CD8-positive, alpha-beta memory T cell (primary cell): ENCODE data around the gene HIBCH. TPM values are rescaled to one million over a fixed set of nuclear protein-coding genes. Genes with fewer than 3 reads are reported as not detected.

Experiments
- CTCF ChIA-PET: fragments of 350-600 bp; sonication (Branson Sonifier 250); formaldehyde crosslinking; loops from one replicate; lab custom pipeline; 2021; ENCODE audit warnings: antibody characterized with exemption; lab: Charles Lee
- POLR2A ChIA-PET: fragments of 350-600 bp; sonication (Branson Sonifier 250); formaldehyde crosslinking; loops from one replicate; lab custom pipeline; 2021; ENCODE audit warnings: antibody characterized with exemption; lab: Charles Lee
- DNase-seq, 5 donors: peaks; one replicate each; pipeline versions ENCODE4 v3.0.0 to v3.0.0-alpha.2; 2020 to 2022; ENCODE audit warnings: mixed read lengths in 1 of 5
- H3K27ac ChIP-seq: one replicate; pipeline ENCODE4 v1.7.0; 2013; ENCODE audit warnings: low read depth, mild to moderate bottlenecking, low read length, moderate library complexity
- H3K27me3 ChIP-seq: 2 replicates; pipeline ENCODE4 v1.7.0; 2013; ENCODE audit warnings: low read length, mild to moderate bottlenecking; ENCODE audit not compliant: insufficient read depth, poor library complexity, severe bottlenecking
- H3K36me3 ChIP-seq: 2 replicates; pipeline ENCODE4 v1.7.0; 2013; ENCODE audit warnings: mild to moderate bottlenecking, low read length, moderate library complexity; ENCODE audit not compliant: insufficient read depth
- H3K4me1 ChIP-seq: 2 replicates; pipeline ENCODE4 v1.7.0; 2013; ENCODE audit warnings: mild to moderate bottlenecking, low read length, moderate library complexity; ENCODE audit not compliant: insufficient read depth
- H3K4me3 ChIP-seq: 2 replicates; pipeline ENCODE4 v1.7.0; 2013; ENCODE audit warnings: mild to moderate bottlenecking, low read length
- H3K9me3 ChIP-seq: 2 replicates; pipeline ENCODE4 v1.7.0; 2013; ENCODE audit warnings: mild to moderate bottlenecking, low read length
- H3K27ac Mint-ChIP-seq, 8 donors: one replicate each; pipeline ENCODE4 v1.8.0; 2020 to 2021; ENCODE audit warnings: mixed read lengths in 8 of 8, mild to moderate bottlenecking in 6 of 8, inconsistent platforms in 3 of 8, moderate library complexity in 3 of 8
- H3K27me3 Mint-ChIP-seq, 2 donors: one replicate each; pipeline ENCODE4 v1.8.0; 2020 to 2021; ENCODE audit warnings: mixed read lengths in 2 of 2, mild to moderate bottlenecking in 1 of 2, moderate library complexity in 1 of 2
- H3K36me3 Mint-ChIP-seq, 3 donors: one replicate each; pipeline ENCODE4 v1.8.0; 2020 to 2021; ENCODE audit warnings: mixed read lengths in 3 of 3, inconsistent platforms in 1 of 3, mild to moderate bottlenecking in 1 of 3
- H3K4me1 Mint-ChIP-seq, 3 donors: one replicate each; pipeline ENCODE4 v1.8.0; 2020 to 2021; ENCODE audit warnings: mixed read lengths in 3 of 3, inconsistent platforms in 1 of 3, mild to moderate bottlenecking in 1 of 3
- H3K4me3 Mint-ChIP-seq, 7 donors: one replicate each; pipeline ENCODE4 v1.8.0; 2020 to 2021; ENCODE audit warnings: mixed read lengths in 7 of 7, mild to moderate bottlenecking in 6 of 7, moderate library complexity in 4 of 7, inconsistent platforms in 2 of 7
- H3K9me3 Mint-ChIP-seq, 5 donors: one replicate each; pipeline ENCODE4 v1.8.0; 2020 to 2022; ENCODE audit warnings: mixed read lengths in 5 of 5, mild to moderate bottlenecking in 3 of 5, moderate library complexity in 2 of 5, inconsistent platforms in 1 of 5
- polyA plus RNA-seq: library from polyadenylated mRNA; unstranded; fragments of 300-500 nt; fragmentation: Illumina TruSeq; gene quantifications from one replicate; pipeline ENCODE4 v1.2.3, GENCODE V29; 2021
- total RNA-seq, 2 experiments: library from RNA; stranded (reverse); gene quantifications; one replicate each; pipeline ENCODE4 v1.2.3, GENCODE V29; 2021

The HIBCH gene
- total and polyA plus RNA-seq, 3 experiments from 2014 or later, result 20.3 to 32.2 (median 30.8) TPM

GRCh38 chr2:190351955-190352354 is 32.3 kb upstream of the HIBCH start:
- H3K27ac ChIP-seq, result no peak overlapping the region
- CTCF ChIA-PET, result interaction anchor here (1.7 kb wide), 1 partner anchor 8 kb away, joined by 3 read pairs; no protein-coding TSS in a partner anchor
- no peaks in the 10 kb centered on the region for H3K36me3 ChIP-seq
- no peaks in the 10 kb centered on the region for H3K27me3 ChIP-seq
- POLR2A ChIA-PET, result no interaction called here
- H3K4me1 ChIP-seq, result no peaks in the 10 kb centered on the region
- no peaks in the 10 kb centered on the region for H3K36me3 Mint-ChIP-seq
- no peak overlapping the region for H3K4me3 ChIP-seq
- no peaks in the 10 kb centered on the region for H3K9me3 ChIP-seq
- H3K27me3 Mint-ChIP-seq, result no peaks in the 10 kb centered on the region
- peaks cover 0 to 10% (median 8%) of the 10 kb centered on the region in 3 donors for H3K4me1 Mint-ChIP-seq
- DNase-seq, result no peak
- H3K4me3 Mint-ChIP-seq, result no peak overlapping the region
- H3K9me3 Mint-ChIP-seq, result no peaks in the 10 kb centered on the region
- no peak overlapping the region for H3K27ac Mint-ChIP-seq

- peaks cover 0 to 16% (median 10%) of the 10 kb centered on the region in 3 donors for H3K4me1 Mint-ChIP-seq
- no peaks in the 10 kb centered on the region for H3K36me3 Mint-ChIP-seq
- ChIA-PET POLR2A (no interaction called here), CTCF (no interaction called here)
- no peak for DNase-seq
- no peaks in the 10 kb centered on the region for H3K9me3 Mint-ChIP-seq
- H3K9me3 ChIP-seq, result no peaks in the 10 kb centered on the region
- H3K36me3 ChIP-seq, result no peaks in the 10 kb centered on the region
- no peak overlapping the region for H3K27ac Mint-ChIP-seq
- no peak overlapping the region for H3K4me3 ChIP-seq
- no peak overlapping the region for H3K4me3 Mint-ChIP-seq
- H3K27ac ChIP-seq, result no peak overlapping the region
- H3K27me3 ChIP-seq, result no peaks in the 10 kb centered on the region
- H3K27me3 Mint-ChIP-seq, result no peaks in the 10 kb centered on the region
- H3K4me1 ChIP-seq, result no peaks in the 10 kb centered on the region
These were observed 30.7 kb upstream of the HIBCH start for GRCh38 chr2:190350371-190350770.

DNA sequence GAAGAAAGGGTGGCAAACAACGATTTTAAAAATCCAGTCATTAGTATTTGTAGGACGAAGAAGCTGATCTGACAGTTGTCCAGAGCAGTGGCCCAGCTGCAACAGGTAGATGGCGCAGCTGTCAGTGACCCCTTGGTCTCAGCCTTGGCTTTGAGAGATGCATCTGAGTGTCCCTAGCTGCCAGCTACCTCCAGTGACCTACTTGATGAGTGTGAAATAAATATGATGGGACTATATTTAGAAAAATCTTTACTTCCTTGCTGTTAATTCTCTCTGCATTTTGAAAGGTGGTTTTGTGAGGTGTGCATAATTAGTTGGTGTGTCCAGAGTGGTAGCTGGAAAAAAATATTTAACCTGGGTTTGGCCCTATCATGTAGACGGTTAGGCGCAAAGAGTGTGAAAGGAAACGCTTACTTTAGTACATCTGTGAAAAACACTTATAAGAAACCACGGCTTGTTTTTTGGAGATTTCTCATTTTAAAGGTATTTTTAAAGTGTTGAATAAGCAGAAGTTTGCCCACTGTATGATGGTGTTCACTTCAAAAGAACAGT is 24.7 kb upstream of the HIBCH start:
- no peaks in the 10 kb centered on the region for H3K9me3 Mint-ChIP-seq
- Histone ChIP-seq H3K9me3 (no peaks in the 10 kb centered on the region), H3K27me3 (no peaks in the 10 kb centered on the region), H3K4me3 (peak overlapping the region; percentile 56), H3K36me3 (no peaks in the 10 kb centered on the region), H3K4me1 (peaks cover 14% of the 10 kb centered on the region), H3K27ac (peak overlapping the region; percentile 13)
- peaks cover 14 to 29% (median 22%) of the 10 kb centered on the region in 3 donors for H3K4me1 Mint-ChIP-seq
- POLR2A ChIA-PET, result interaction anchor here (1.0 to 1.3 kb wide), 3 partner anchors 16 to 189 kb away, joined by 3 to 6 read pairs (median 3); no protein-coding TSS in a partner anchor
- peak overlapping the region in 7 of 8 donors; percentile 1 to 92 (median 80) for H3K27ac Mint-ChIP-seq
- CTCF ChIA-PET, result interaction anchor here (1.2 to 1.6 kb wide), 2 partner anchors 10 to 26 kb away, joined by 4 to 6 read pairs; partner anchors contain the start of gene HIBCH
- no peaks in the 10 kb centered on the region for H3K27me3 Mint-ChIP-seq
- H3K36me3 Mint-ChIP-seq, result peaks cover 0 to 3% (median 0%) of the 10 kb centered on the region in 3 donors
- H3K4me3 Mint-ChIP-seq, result peak overlapping the region; percentile 80 to 93 (median 86)
- no peak for DNase-seq

DNA sequence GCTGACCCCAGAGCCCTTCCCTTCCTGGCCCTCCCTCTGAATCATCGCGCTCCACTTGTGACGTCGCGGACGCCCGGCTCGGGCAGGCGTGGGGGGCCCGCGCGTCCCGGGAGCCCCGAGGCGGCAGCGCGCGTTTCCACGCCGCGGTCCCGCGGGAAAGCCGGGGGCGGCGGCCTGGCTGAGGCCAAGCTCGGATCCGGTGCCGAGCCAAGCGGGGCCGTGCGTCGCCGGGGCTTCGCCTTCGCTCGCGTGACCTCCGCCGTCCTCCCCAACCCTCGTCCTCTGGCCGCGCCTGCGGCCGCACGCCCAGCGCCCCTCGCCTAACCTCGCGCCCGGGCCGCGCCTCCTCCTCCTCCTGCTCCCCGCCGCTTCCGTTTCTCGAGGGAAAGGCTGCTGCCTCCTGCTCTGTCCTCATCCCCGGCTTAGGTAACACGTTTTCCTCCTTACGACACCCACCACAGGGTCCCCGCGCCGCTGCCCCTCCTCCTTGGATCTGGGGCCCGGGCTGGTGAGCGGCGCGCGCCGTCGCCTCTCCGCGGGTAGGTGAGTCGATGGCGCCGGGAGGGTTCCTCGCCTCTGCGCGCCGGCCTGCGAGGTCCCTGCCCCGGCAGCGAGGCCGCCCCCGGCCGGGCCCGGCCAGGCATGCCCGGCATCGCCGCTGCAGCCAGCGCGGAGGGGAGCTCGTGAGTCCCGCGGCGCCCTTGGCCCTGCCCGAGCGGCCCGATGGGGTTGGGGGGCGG is 24.1 kb upstream of the HIBCH start, which contains the start of gene INPP1:
TSS of gene INPP1 (plus strand) at position 54 of the 740 bp plus-strand sequence. CDS start 16,514 bp downstream, outside the sequence.
- Mint-ChIP-seq H3K27ac (peak within 1 kb of the TSS; percentile 39 to 95 (median 86)), H3K9me3 (no peaks in the 10 kb centered on the region), H3K36me3 (peaks cover 0 to 3% (median 0%) of the 10 kb centered on the region in 3 donors), H3K4me1 (peaks cover 14 to 29% (median 22%) of the 10 kb centered on the region in 3 donors), H3K27me3 (no peaks in the 10 kb centered on the region), H3K4me3 (peak within 1 kb of the TSS; percentile 81 to 93 (median 93))
- ChIA-PET CTCF (interaction anchor here (1.2 to 1.6 kb wide), 3 partner anchors 11 to 25 kb away, joined by 4 to 8 read pairs (median 6); partner anchors contain the start of gene HIBCH), POLR2A (interaction anchor here (0.7 to 1.3 kb wide), 4 partner anchors 16 to 581 kb away, joined by 3 to 6 read pairs (median 3); partner anchors contain the start of gene OSGEPL1)
- DNase-seq, result peak; percentile 23 to 60 (median 29)
- H3K27me3 ChIP-seq, result no peaks in the 10 kb centered on the region
- H3K9me3 ChIP-seq, result no peaks in the 10 kb centered on the region
- no peaks in the 10 kb centered on the region for H3K36me3 ChIP-seq
- H3K4me3 ChIP-seq, result peak within 1 kb of the TSS; percentile 56
- peaks cover 14% of the 10 kb centered on the region for H3K4me1 ChIP-seq
- peak within 1 kb of the TSS; percentile 13 for H3K27ac ChIP-seq

GRCh38 chr2:190343089-190343535 is 23.5 kb upstream of the HIBCH start:
- CTCF ChIA-PET, result interaction anchor here (1.6 kb wide), 1 partner anchor 24 kb away, joined by 8 read pairs; the partner anchor contains the start of gene HIBCH
- Histone ChIP-seq H3K4me3 (peak overlapping the region; percentile 56), H3K9me3 (no peaks in the 10 kb centered on the region), H3K36me3 (no peaks in the 10 kb centered on the region), H3K27me3 (no peaks in the 10 kb centered on the region), H3K4me1 (peaks cover 14% of the 10 kb centered on the region), H3K27ac (no peak overlapping the region)
- H3K4me3 Mint-ChIP-seq, result peak overlapping the region; percentile 81 to 93 (median 92)
- H3K4me1 Mint-ChIP-seq, result peaks cover 14 to 29% (median 22%) of the 10 kb centered on the region in 3 donors
- H3K36me3 Mint-ChIP-seq, result peaks cover 0 to 3% (median 0%) of the 10 kb centered on the region in 3 donors
- DNase-seq, result no peak
- POLR2A ChIA-PET, result interaction anchor here (0.7 kb wide), 1 partner anchor 580 kb away, joined by 3 read pairs; the partner anchor contains the start of gene OSGEPL1
- peak overlapping the region; percentile 33 to 95 (median 86) for H3K27ac Mint-ChIP-seq
- no peaks in the 10 kb centered on the region for H3K27me3 Mint-ChIP-seq
- no peaks in the 10 kb centered on the region for H3K9me3 Mint-ChIP-seq

DNA sequence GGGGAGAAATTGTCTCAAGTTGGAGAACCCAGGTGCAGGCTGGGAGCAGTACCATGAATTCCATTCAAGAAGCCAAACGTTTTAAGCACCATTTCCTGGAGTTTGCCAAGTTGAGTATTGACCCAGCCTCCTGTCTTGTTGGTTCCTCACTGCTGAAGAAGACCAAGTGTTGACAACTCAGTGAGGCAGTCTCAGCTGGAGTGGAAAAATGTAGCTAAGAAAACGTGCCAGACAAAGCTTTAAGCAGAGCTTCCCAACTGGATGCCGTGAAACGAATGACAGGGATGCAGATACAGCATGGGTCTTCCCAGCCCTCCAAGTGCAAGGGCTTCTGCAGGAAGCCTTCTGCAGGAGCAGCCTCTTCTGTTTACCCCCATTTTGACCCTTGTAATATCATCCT is 23.0 kb upstream of the HIBCH start:
- Mint-ChIP-seq H3K9me3 (no peaks in the 10 kb centered on the region), H3K27me3 (no peaks in the 10 kb centered on the region), H3K4me3 (peak overlapping the region; percentile 81 to 93 (median 92)), H3K36me3 (peaks cover 0 to 3% (median 0%) of the 10 kb centered on the region in 3 donors), H3K4me1 (peaks cover 14 to 29% (median 22%) of the 10 kb centered on the region in 3 donors), H3K27ac (peak overlapping the region; percentile 4 to 91 (median 48))
- Histone ChIP-seq H3K9me3 (no peaks in the 10 kb centered on the region), H3K27ac (no peak overlapping the region), H3K4me1 (peaks cover 14% of the 10 kb centered on the region), H3K36me3 (no peaks in the 10 kb centered on the region), H3K4me3 (no peak overlapping the region), H3K27me3 (no peaks in the 10 kb centered on the region)
- ChIA-PET POLR2A (no interaction called here), CTCF (interaction anchor here (1.6 kb wide), 1 partner anchor 23 kb away, joined by 8 read pairs; the partner anchor contains the start of gene HIBCH)
- DNase-seq, result no peak

GRCh38 chr2:190340369-190340768 is 20.7 kb upstream of the HIBCH start:
- CTCF ChIA-PET, result interaction anchor here (2.0 kb wide), 1 partner anchor 20 kb away, joined by 6 read pairs; the partner anchor contains the start of gene HIBCH
- POLR2A ChIA-PET, result interaction anchor here (0.6 kb wide), 1 partner anchor 66 kb away, joined by 5 read pairs; no protein-coding TSS in a partner anchor
- no peaks in the 10 kb centered on the region for H3K36me3 ChIP-seq

More at GRCh38 chr2:190340369-190340768, 20.7 kb upstream of the HIBCH start:
- peaks cover 14% of the 10 kb centered on the region for H3K4me1 ChIP-seq
- peak overlapping the region in 1 of 7 donors; percentile 21 for H3K4me3 Mint-ChIP-seq
- H3K9me3 Mint-ChIP-seq, result no peaks in the 10 kb centered on the region
- H3K27me3 Mint-ChIP-seq, result no peaks in the 10 kb centered on the region
- DNase-seq, result no peak
- no peak overlapping the region for H3K4me3 ChIP-seq
- peaks cover 14 to 22% (median 21%) of the 10 kb centered on the region in 3 donors for H3K4me1 Mint-ChIP-seq
- H3K27ac ChIP-seq, result no peak overlapping the region
- H3K36me3 Mint-ChIP-seq, result peaks cover 0 to 3% (median 0%) of the 10 kb centered on the region in 3 donors
- no peaks in the 10 kb centered on the region for H3K27me3 ChIP-seq
- H3K9me3 ChIP-seq, result no peaks in the 10 kb centered on the region
- peak overlapping the region in 2 of 8 donors; percentile 36 to 37 for H3K27ac Mint-ChIP-seq
